B cell (primary cell): ENCODE measurements around the gene RERE. TPM values are rescaled to one million over a fixed set of nuclear protein-coding genes. Genes with fewer than 3 reads are reported as not detected.

Experiments
- ATAC-seq: fragments of 200-7000 bp; cut with Tn5 transposase; one replicate; pipeline ENCODE4 v1.10.0; 2021; ENCODE audit warnings: low read depth, mild to moderate bottlenecking, moderate number of reproducible peaks, moderate library complexity
- CTCF ChIA-PET: fragments of 350-600 bp; sonication (Branson Sonifier 250); formaldehyde crosslinking; loops from one replicate; lab custom pipeline; 2021; ENCODE audit warnings: antibody characterized with exemption, inconsistent platforms; lab: Charles Lee
- POLR2A ChIA-PET: fragments of 350-600 bp; sonication (Branson Sonifier 250); formaldehyde crosslinking; loops from one replicate; lab custom pipeline; 2021; ENCODE audit warnings: antibody characterized with exemption; lab: Charles Lee
- DNase-seq: peaks from one replicate; pipeline ENCODE4 v3.0.0; 2013
- H2AFZ ChIP-seq: 2 replicates; pipeline ENCODE4 v1.6.1; 2012; ENCODE audit warnings: mild to moderate bottlenecking, low read depth, low read length; ENCODE audit not compliant: insufficient read depth, poor library complexity, severe bottlenecking
- H3K27ac ChIP-seq, 2 donors: 1 replicate in 1 of 2; 2 replicates in 1 of 2; pipeline ENCODE4 v1.5.1; 2012 to 2013; ENCODE audit warnings: low read length in 2 of 2, mild to moderate bottlenecking in 2 of 2, moderate library complexity in 1 of 2
- H3K27me3 ChIP-seq, 4 experiments: fragments of 200-600 bp in 1 of 4; sonication (generic) in 1 of 4; replicated peaks in 1 of 4; 1 replicate in 2 of 4; 2 replicates in 2 of 4; pipeline versions ENCODE4 v1.6.1 to v1.7.0; 2013 to 2016; ENCODE audit warnings: low read length in 3 of 4, mild to moderate bottlenecking in 2 of 4, mixed read lengths in 1 of 4, moderate library complexity in 1 of 4; ENCODE audit not compliant: insufficient read depth in 4 of 4, control insufficient read depth in 3 of 4; ENCODE audit errors: control extremely low read depth in 1 of 4
- H3K36me3 ChIP-seq, 2 experiments: replicated peaks in 1 of 2; 1 replicate in 1 of 2; 2 replicates in 1 of 2; pipeline versions ENCODE4 v1.6.1 to v1.7.1; 2013; ENCODE audit warnings: low read length in 1 of 2; ENCODE audit not compliant: insufficient read depth in 2 of 2, control insufficient read depth in 1 of 2; ENCODE audit errors: control extremely low read depth in 1 of 2, extremely low read depth in 1 of 2
- H3K4me1 ChIP-seq, 2 donors: fragments of 200-600 bp in 1 of 2; sonication (generic) in 1 of 2; 1 replicate in 1 of 2; 2 replicates in 1 of 2; pipeline versions ENCODE4 v1.5.1 to v1.6.1; 2013 to 2017; ENCODE audit warnings: low read length in 2 of 2; ENCODE audit not compliant: control insufficient read depth in 2 of 2, insufficient read depth in 2 of 2
- H3K4me2 ChIP-seq: replicated peaks from 2 replicates; pipeline ENCODE3; 2012; ENCODE audit warnings: mild to moderate bottlenecking, low read depth, low read length; ENCODE audit not compliant: poor library complexity, severe bottlenecking
- H3K4me3 ChIP-seq, 5 experiments: fragments of 200-600 bp in 1 of 5; sonication (generic) in 1 of 5; 1 replicate in 3 of 5; 2 replicates in 2 of 5; pipeline versions ENCODE4 v1.5.1 to v1.7.0; 2011 to 2016; ENCODE audit warnings: low read length in 4 of 5, mild to moderate bottlenecking in 4 of 5, low read depth in 2 of 5, control low read depth in 1 of 5, moderate library complexity in 1 of 5; ENCODE audit not compliant: insufficient read depth in 1 of 5; ENCODE audit errors: control extremely low read depth in 1 of 5, extremely low read depth in 1 of 5
- H3K79me2 ChIP-seq: fragments of 200-600 bp; sonication (generic); one replicate; pipeline ENCODE4 v1.6.0; 2016; ENCODE audit warnings: low read length; ENCODE audit not compliant: control insufficient read depth, insufficient read depth
- H3K9ac ChIP-seq: fragments of 200-600 bp; sonication (generic); 2 replicates; pipeline ENCODE4 v1.6.1; 2017; ENCODE audit warnings: mild to moderate bottlenecking, low read length, moderate library complexity
- H3K9me3 ChIP-seq, 3 donors: one replicate each; pipeline versions ENCODE4 v1.6.1 to v1.7.1; 2013; ENCODE audit warnings: low read length in 2 of 3; ENCODE audit not compliant: control insufficient read depth in 2 of 3, insufficient read depth in 1 of 3; ENCODE audit errors: control extremely low read depth in 1 of 3
- H4K20me1 ChIP-seq: 2 replicates; pipeline ENCODE4 v1.6.0; 2012; ENCODE audit warnings: mild to moderate bottlenecking, low read length; ENCODE audit not compliant: insufficient read depth, control insufficient read depth, poor library complexity, severe bottlenecking
- H3K27ac Mint-ChIP-seq: one replicate; pipeline ENCODE4 v1.8.0; 2021; ENCODE audit warnings: mixed read lengths
- H3K27me3 Mint-ChIP-seq: one replicate; pipeline ENCODE4 v1.8.0; 2021; ENCODE audit warnings: mixed read lengths
- H3K4me1 Mint-ChIP-seq: one replicate; pipeline ENCODE4 v1.8.0; 2021; ENCODE audit warnings: mixed read lengths
- H3K4me3 Mint-ChIP-seq: one replicate; pipeline ENCODE4 v1.8.0; 2021; ENCODE audit warnings: mixed read lengths
- H3K9me3 Mint-ChIP-seq: one replicate; pipeline ENCODE4 v1.8.0; 2022; ENCODE audit warnings: mixed read lengths; ENCODE audit not compliant: insufficient read depth
- EZH2 ChIP-seq: IDR thresholded peaks from 2 replicates; pipeline ENCODE4 v1.6.1; 2012; ENCODE audit warnings: borderline replicate concordance, low read depth, mild to moderate bottlenecking, moderate library complexity, low read length; ENCODE audit not compliant: insufficient read depth, poor library complexity, severe bottlenecking
- WGBS: methylation state at CpG from one replicate; pipeline ENCODE4 v1.1.5; 2013; ENCODE audit warnings: missing lambda C conversion rate; ENCODE audit not compliant: insufficient coverage; 5-methylcytosine and 5-hydroxymethylcytosine counted together
- intact Hi-C: fragments of 100-400 bp; cut with micrococcal nuclease; formaldehyde crosslinking; loops from one replicate; pipeline ENCODE4 v1.10.0; 2022
- polyA plus RNA-seq: library from polyadenylated mRNA; depleted of rRNA; stranded (reverse); fragments of >200 nt; gene quantifications from 2 replicates; pipeline ENCODE4 v1.2.3, GENCODE V29; 2012
- total RNA-seq, 2 donors: library from RNA; stranded (reverse); fragments of 120-200 nt in 1 of 2; gene quantifications; 1 replicate in 1 of 2; 2 replicates in 1 of 2; pipeline versions ENCODE4 v1.2.3 to v1.2.4, GENCODE V29; 2013 to 2022
- TF ChIP-seq, protein P1 (sequence below): fragments of 200-600 bp; IDR thresholded peaks from one replicate; pipeline ENCODE4 v1.8.0; 2022; ENCODE audit warnings: antibody characterized with exemption, mild to moderate bottlenecking

RERE gene
- total and polyA plus RNA-seq, 2 donors (not counting 1 experiment from before 2014, with no cell fraction given): 27.3 to 132 TPM

DNA sequence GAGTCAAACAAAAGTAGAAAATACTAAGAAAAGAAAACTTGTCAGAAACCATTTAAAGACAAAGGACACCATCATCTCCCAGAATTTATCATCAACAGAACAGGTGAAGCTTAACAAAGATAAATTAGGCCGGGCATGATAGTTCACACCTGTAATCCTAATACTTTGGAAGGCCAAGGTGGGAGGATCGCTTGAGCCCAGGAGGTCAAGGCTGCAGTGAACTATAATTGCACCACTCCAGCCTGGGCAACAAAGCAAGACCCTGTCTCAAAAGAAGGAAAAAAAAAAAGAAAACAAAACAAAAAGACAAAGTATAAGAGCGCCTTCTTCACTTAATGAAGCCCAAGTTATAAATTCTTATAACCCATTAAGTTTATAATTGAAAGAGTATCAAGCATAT, 25.6 kb downstream of the RERE start:
- Histone ChIP-seq H3K27ac (no peak overlapping the region), H3K27me3 (no peaks in the 10 kb centered on the region), H3K79me2 (peaks cover 76% of the 10 kb centered on the region), H4K20me1 (no peaks in the 10 kb centered on the region), H3K4me2 (no peak overlapping the region), H3K4me3 (no peak overlapping the region), H3K36me3 (peaks cover 0 to 2% of the 10 kb centered on the region in 2 experiments), H3K9ac (no peak overlapping the region), H3K9me3 (no peaks in the 10 kb centered on the region), H3K4me1 (no peaks in the 10 kb centered on the region), H2AFZ (no peak overlapping the region)
- Mint-ChIP-seq H3K27ac (no peak overlapping the region), H3K4me1 (peaks cover 1% of the 10 kb centered on the region), H3K9me3 (no peaks in the 10 kb centered on the region), H3K4me3 (no peak overlapping the region), H3K27me3 (no peaks in the 10 kb centered on the region)
- WGBS: 100% methylated on average over 1 of the region's 3 CpGs
- intact Hi-C loops: no loop called here
- ChIA-PET CTCF (no interaction called here), POLR2A (no interaction called here)
- ATAC-seq (no peak), DNase-seq (no peak)
- TF ChIP-seq, protein P1, sequence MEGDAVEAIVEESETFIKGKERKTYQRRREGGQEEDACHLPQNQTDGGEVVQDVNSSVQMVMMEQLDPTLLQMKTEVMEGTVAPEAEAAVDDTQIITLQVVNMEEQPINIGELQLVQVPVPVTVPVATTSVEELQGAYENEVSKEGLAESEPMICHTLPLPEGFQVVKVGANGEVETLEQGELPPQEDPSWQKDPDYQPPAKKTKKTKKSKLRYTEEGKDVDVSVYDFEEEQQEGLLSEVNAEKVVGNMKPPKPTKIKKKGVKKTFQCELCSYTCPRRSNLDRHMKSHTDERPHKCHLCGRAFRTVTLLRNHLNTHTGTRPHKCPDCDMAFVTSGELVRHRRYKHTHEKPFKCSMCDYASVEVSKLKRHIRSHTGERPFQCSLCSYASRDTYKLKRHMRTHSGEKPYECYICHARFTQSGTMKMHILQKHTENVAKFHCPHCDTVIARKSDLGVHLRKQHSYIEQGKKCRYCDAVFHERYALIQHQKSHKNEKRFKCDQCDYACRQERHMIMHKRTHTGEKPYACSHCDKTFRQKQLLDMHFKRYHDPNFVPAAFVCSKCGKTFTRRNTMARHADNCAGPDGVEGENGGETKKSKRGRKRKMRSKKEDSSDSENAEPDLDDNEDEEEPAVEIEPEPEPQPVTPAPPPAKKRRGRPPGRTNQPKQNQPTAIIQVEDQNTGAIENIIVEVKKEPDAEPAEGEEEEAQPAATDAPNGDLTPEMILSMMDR: no peak
- TF ChIP-seq EZH2: no peak

DNA sequence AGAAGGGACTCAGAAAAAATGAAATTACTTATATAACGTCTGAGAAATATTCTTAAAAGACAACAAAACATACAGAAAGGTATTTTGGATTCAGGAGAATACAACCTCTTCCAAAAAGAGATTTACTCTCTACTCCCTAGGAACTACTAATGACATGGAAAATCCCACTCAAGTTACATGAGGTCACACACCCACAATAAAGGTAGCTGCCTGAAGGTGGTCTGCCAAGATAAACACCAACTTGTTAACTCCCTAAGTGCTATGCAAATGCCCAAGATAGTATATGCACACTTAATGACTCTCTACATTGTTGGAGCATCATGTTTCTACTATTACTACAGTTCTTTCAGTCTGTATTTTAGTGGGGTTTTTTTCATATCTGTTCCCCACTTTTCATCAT, 26.5 kb downstream of the RERE start:
- H3K36me3 ChIP-seq: peaks cover 0 to 2% of the 10 kb centered on the region in 2 experiments
- no peaks in the 10 kb centered on the region for H3K9me3 ChIP-seq
- no peaks in the 10 kb centered on the region for H3K27me3 Mint-ChIP-seq
- intact Hi-C loops: no loop called here
- DNase-seq (no peak), ATAC-seq (no peak)
- H2AFZ ChIP-seq: no peak overlapping the region
- ChIA-PET POLR2A (no interaction called here), CTCF (no interaction called here)
- peaks cover under 1% of the 10 kb centered on the region for H3K4me1 Mint-ChIP-seq
- H3K4me3 ChIP-seq: no peak overlapping the region
- H3K4me1 ChIP-seq: no peaks in the 10 kb centered on the region
- no peaks in the 10 kb centered on the region for H4K20me1 ChIP-seq
- peaks cover 70% of the 10 kb centered on the region for H3K79me2 ChIP-seq
- TF ChIP-seq, protein P1: no peak
- TF ChIP-seq EZH2: no peak
- no peak overlapping the region for H3K9ac ChIP-seq
- no peak overlapping the region for H3K27ac ChIP-seq
- H3K4me2 ChIP-seq: no peak overlapping the region
- no CpG with 5 or more reads among the region's 1 CpG for WGBS
- H3K9me3 Mint-ChIP-seq: no peaks in the 10 kb centered on the region
- no peaks in the 10 kb centered on the region for H3K27me3 ChIP-seq
- no peak overlapping the region for H3K4me3 Mint-ChIP-seq
- no peak overlapping the region for H3K27ac Mint-ChIP-seq
